HepG2 (cell line): Measurements from ENCODE around the gene NME1. TPM values are rescaled to one million over a fixed set of nuclear protein-coding genes. Genes with fewer than 3 reads are reported as not detected.

ENCODE experiments used
- AGO2 ChIP-seq: fragments of 200-400 bp; formaldehyde crosslinking; optimal IDR thresholded peaks from 2 replicates; pipeline ENCODE3; 2017; ENCODE audit warnings: mild to moderate bottlenecking, low read depth, low read length, moderate library complexity
- BRD4 ChIP-seq: sonication (generic); formaldehyde crosslinking; IDR thresholded peaks from 2 replicates; pipeline ENCODE4 v1.4.0; 2020; ENCODE audit warnings: missing genetic modification reagents
- GLI4 ChIP-seq: sonication (generic); formaldehyde crosslinking; IDR thresholded peaks from 2 replicates; pipeline ENCODE4 v1.5.1; 2020; ENCODE audit warnings: missing genetic modification reagents, mild to moderate bottlenecking, moderate library complexity, borderline replicate concordance
- HNRNPLL ChIP-seq: fragments of 200-400 bp; formaldehyde crosslinking; IDR thresholded peaks from 2 replicates; pipeline ENCODE4 v1.6.1; 2017; ENCODE audit warnings: mild to moderate bottlenecking, low read depth, low read length; ENCODE audit not compliant: poor library complexity, severe bottlenecking
- MED13 ChIP-seq: sonication (generic); formaldehyde crosslinking; IDR thresholded peaks from 2 replicates; pipeline ENCODE4 v1.5.0; 2020; ENCODE audit warnings: missing genetic modification reagents
- NCOR1 ChIP-seq: fragments of 200-600 bp; sonication (generic); IDR thresholded peaks from 2 replicates; pipeline ENCODE4 v1.7.0; 2017; ENCODE audit warnings: antibody characterized with exemption, low read length, borderline replicate concordance
- PITX1 ChIP-seq: sonication (generic); formaldehyde crosslinking; IDR thresholded peaks from 2 replicates; pipeline ENCODE4 v1.5.1; 2020; ENCODE audit warnings: mild to moderate bottlenecking, missing genetic modification reagents
- RXRB ChIP-seq: IDR thresholded peaks from 2 replicates; pipeline ENCODE4 v1.6.1; 2016; ENCODE audit warnings: borderline replicate concordance, missing genetic modification reagents, missing compliant biosample characterization
- TARDBP ChIP-seq: sonication (generic); formaldehyde crosslinking; IDR thresholded peaks from 2 replicates; pipeline ENCODE4 v1.8.0; 2022; ENCODE audit warnings: mild to moderate bottlenecking, missing genetic modification reagents
- TRIM24 ChIP-seq: sonication (generic); formaldehyde crosslinking; IDR thresholded peaks from 2 replicates; pipeline ENCODE4 v1.8.0; 2022; ENCODE audit warnings: mild to moderate bottlenecking, missing genetic modification reagents
- ZBTB21 ChIP-seq: sonication (generic); formaldehyde crosslinking; IDR thresholded peaks from 2 replicates; pipeline ENCODE4 v1.4.0; 2020; ENCODE audit warnings: missing genetic modification reagents
- ZFY ChIP-seq: sonication (generic); formaldehyde crosslinking; IDR thresholded peaks from 2 replicates; pipeline ENCODE4 v1.4.0; 2020; ENCODE audit warnings: missing genetic modification reagents
- ZNF142 ChIP-seq: sonication (generic); formaldehyde crosslinking; IDR thresholded peaks from 2 replicates; pipeline ENCODE4 v1.4.0; 2020; ENCODE audit warnings: missing genetic modification reagents
- ZNF468 ChIP-seq: sonication (generic); formaldehyde crosslinking; IDR thresholded peaks from 2 replicates; pipeline ENCODE4 v1.8.0; 2022; ENCODE audit warnings: mild to moderate bottlenecking, moderate library complexity, missing genetic modification reagents
- ZNF558 ChIP-seq: sonication (generic); formaldehyde crosslinking; IDR thresholded peaks from 2 replicates; pipeline ENCODE4 v1.9.0; 2022; ENCODE audit warnings: mild to moderate bottlenecking, missing genetic modification reagents, borderline replicate concordance
- ZNF883 ChIP-seq: sonication (generic); formaldehyde crosslinking; IDR thresholded peaks from 2 replicates; pipeline ENCODE4 v1.5.1; 2020; ENCODE audit warnings: mild to moderate bottlenecking, missing genetic modification reagents; ENCODE audit errors: not compliant biosample characterization
- ZSCAN12 ChIP-seq: sonication (generic); formaldehyde crosslinking; IDR thresholded peaks from 2 replicates; pipeline ENCODE4 v1.9.0; 2021; ENCODE audit warnings: mild to moderate bottlenecking, missing genetic modification reagents
- polyA plus RNA-seq, 8 experiments: library from polyadenylated mRNA; depleted of rRNA in 3 of 8; stranded (reverse) in 7 of 8; unstranded in 1 of 8; fragments of >200 nt; fragmentation: Illumina TruSeq in 4 of 8; extraction: Trizol in 4 of 8; gene quantifications; 2 replicates each; pipeline versions ENCODE4 v1.2.1 to v1.2.3, GENCODE V29; 2011 to 2016; ENCODE audit warnings: low read depth in 4 of 8, missing spikeins in 1 of 8, mixed read lengths in 1 of 8; ENCODE audit not compliant: insufficient read depth in 1 of 8
- total RNA-seq, 5 experiments: library from RNA; depleted of rRNA; stranded (reverse); fragments of >200 nt; fragmentation: Illumina TruSeq; extraction: Trizol; gene quantifications; 2 replicates each; pipeline ENCODE4 v1.2.3, GENCODE V29; 2016; ENCODE audit warnings: low read depth in 1 of 5
- TF ChIP-seq, protein P1 (sequence below): sonication (generic); formaldehyde crosslinking; IDR thresholded peaks from 2 replicates; pipeline ENCODE4 v1.5.1; 2020; ENCODE audit warnings: mild to moderate bottlenecking, moderate library complexity, missing genetic modification reagents
- TF ChIP-seq, protein P2 (sequence below): sonication (generic); formaldehyde crosslinking; conservative IDR thresholded peaks from 2 replicates; pipeline ENCODE4 v1.4.0; 2020; ENCODE audit warnings: missing genetic modification reagents
- TF ChIP-seq, protein P3 (sequence below): sonication (generic); formaldehyde crosslinking; IDR thresholded peaks from 2 replicates; pipeline ENCODE4 v1.4.0; 2020; ENCODE audit warnings: mild to moderate bottlenecking, missing genetic modification reagents

Gene NME1
- total and polyA plus RNA-seq, 2 of the 13 experiments (the other 11 are each of a cell fraction or from before 2014, with no cell fraction given) = 295 to 516 TPM

DNA sequence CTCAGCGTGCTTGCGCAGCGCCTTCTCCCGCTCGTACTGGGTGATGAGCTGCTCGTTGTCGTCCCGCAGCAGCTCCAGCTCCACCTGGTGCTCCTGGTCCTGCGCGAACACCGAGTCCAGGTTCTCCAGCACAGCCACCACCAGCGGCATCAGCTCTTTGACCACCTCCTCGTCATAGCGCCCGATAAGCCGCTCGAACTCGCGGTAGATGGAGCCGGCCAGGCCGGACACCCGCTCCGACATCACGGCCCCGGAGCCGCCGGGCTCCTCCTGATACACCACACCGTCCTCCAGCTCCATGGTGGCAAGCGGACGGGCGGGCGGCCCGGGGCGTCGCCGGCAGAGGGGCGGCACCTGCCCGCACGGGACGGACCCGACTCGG is 33.0 kb upstream of the NME1 start (continued):
- TF ChIP-seq, protein P1, sequence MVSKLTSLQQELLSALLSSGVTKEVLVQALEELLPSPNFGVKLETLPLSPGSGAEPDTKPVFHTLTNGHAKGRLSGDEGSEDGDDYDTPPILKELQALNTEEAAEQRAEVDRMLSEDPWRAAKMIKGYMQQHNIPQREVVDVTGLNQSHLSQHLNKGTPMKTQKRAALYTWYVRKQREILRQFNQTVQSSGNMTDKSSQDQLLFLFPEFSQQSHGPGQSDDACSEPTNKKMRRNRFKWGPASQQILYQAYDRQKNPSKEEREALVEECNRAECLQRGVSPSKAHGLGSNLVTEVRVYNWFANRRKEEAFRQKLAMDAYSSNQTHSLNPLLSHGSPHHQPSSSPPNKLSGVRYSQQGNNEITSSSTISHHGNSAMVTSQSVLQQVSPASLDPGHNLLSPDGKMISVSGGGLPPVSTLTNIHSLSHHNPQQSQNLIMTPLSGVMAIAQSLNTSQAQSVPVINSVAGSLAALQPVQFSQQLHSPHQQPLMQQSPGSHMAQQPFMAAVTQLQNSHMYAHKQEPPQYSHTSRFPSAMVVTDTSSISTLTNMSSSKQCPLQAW (CRISPR knock-in tag) = peak; percentile 14
- TF ChIP-seq GLI4 (peak; percentile 80; the same call in 1 of the 2 replicates), AGO2 (peak; percentile 76), RXRB (CRISPR knock-in tag) (peak; percentile 31; the same call in 1 of the 2 replicates), NCOR1 (no peak), ZFY (CRISPR knock-in tag) (peak; percentile 49; the same call in 1 of the 2 replicates), ZNF883 (CRISPR knock-in tag) (peak; percentile 47), TRIM24 (CRISPR knock-in tag) (no peak), ZNF468 (CRISPR knock-in tag) (0 out of 2 replicates have a peak, but pooled peaks have one; percentile 69), TARDBP (CRISPR knock-in tag) (no peak), ZSCAN12 (CRISPR knock-in tag) (0 out of 2 replicates have a peak, but pooled peaks have one; percentile 78), PITX1 (CRISPR knock-in tag) (0 out of 2 replicates have a peak, but pooled peaks have one; percentile 21), ZNF142 (peak; percentile 15; the same call in 1 of the 2 replicates), BRD4 (CRISPR knock-in tag) (peak; percentile 79; the same call in 1 of the 2 replicates), ZNF558 (CRISPR knock-in tag) (peak; percentile 68; the same call in 1 of the 2 replicates), MED13 (CRISPR knock-in tag) (0 out of 2 replicates have a peak, but pooled peaks have one; percentile 25), HNRNPLL (peak; percentile 34), ZBTB21 (CRISPR knock-in tag) (0 out of 2 replicates have a peak, but pooled peaks have one; percentile 26)
- TF ChIP-seq, protein P2, sequence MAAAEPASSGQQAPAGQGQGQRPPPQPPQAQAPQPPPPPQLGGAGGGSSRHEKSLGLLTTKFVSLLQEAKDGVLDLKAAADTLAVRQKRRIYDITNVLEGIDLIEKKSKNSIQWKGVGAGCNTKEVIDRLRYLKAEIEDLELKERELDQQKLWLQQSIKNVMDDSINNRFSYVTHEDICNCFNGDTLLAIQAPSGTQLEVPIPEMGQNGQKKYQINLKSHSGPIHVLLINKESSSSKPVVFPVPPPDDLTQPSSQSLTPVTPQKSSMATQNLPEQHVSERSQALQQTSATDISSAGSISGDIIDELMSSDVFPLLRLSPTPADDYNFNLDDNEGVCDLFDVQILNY (CRISPR knock-in tag) = 0 out of 2 replicates have a peak, but pooled peaks have one; percentile 38
- TF ChIP-seq, protein P3, sequence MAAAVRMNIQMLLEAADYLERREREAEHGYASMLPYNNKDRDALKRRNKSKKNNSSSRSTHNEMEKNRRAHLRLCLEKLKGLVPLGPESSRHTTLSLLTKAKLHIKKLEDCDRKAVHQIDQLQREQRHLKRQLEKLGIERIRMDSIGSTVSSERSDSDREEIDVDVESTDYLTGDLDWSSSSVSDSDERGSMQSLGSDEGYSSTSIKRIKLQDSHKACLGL (CRISPR knock-in tag) = peak; percentile 46; the same call in 1 of the 2 replicates
